ENCODE results near the gene NKX2-4. TPM values are rescaled to one million over a fixed set of nuclear protein-coding genes. Genes with fewer than 3 reads are reported as not detected.
"Not testable (repeated sequence)": the region's sequence is repeated elsewhere in the genome, so short reads cannot be mapped to it uniquely, and the experiment has no call there.

The NKX2-4 gene
- total and polyA plus RNA-seq, 2 donors (not counting 1 experiment from before 2014, with no cell fraction given) = not detected

GRCh38 chr20:21421601-21422236, 24.4 kb upstream of the NKX2-4 start:
- TF ChIP-seq EZH2 (IDR thresholded peaks at IDR 0.05; ENCODE audit: low read length, missing control alignments) (no peak), CTCF (conservative IDR thresholded peaks at IDR 0.05 in 1 of 2, IDR thresholded peaks at IDR 0.05 in 1 of 2; ENCODE audit: low read depth in 1 of 2, low read length in 2 of 2) (no peak)
- Histone ChIP-seq H3K4me1 (ENCODE audit: control insufficient read depth, extremely low read depth, insufficient read depth, low read length) (no peaks in the 10 kb centered on the region), H3K36me3 (ENCODE audit: control insufficient read depth, insufficient read depth, low read length) (no peaks in the 10 kb centered on the region), H3K79me2 (ENCODE audit: control insufficient read depth, insufficient read depth, low read length) (no peaks in the 10 kb centered on the region), H2AFZ (ENCODE audit: low read length) (no peak overlapping the region), H3K9ac (ENCODE audit: insufficient read depth, low read length) (no peak overlapping the region), H4K20me1 (ENCODE audit: control insufficient read depth, extremely low read depth, insufficient read depth, low read length) (no peaks in the 10 kb centered on the region), H3K27ac (ENCODE audit: insufficient read depth, low read length) (no peak overlapping the region), H3K9me3 (ENCODE audit: control insufficient read depth, insufficient read depth, low read depth, low read length) (no peaks in the 10 kb centered on the region), H3K4me3 (replicated peaks in 1 of 4; ENCODE audit: control extremely low read depth in 1 of 4, insufficient read depth in 1 of 4, low read depth in 3 of 4, low read length in 4 of 4) (no peak overlapping the region), H3K4me2 (ENCODE audit: extremely low read depth, insufficient read depth, low read length) (no peak overlapping the region), H3K27me3 (ENCODE audit: control insufficient read depth, insufficient read depth, low read length) (no peaks in the 10 kb centered on the region)
- DNase-seq (ENCODE audit: low read depth in 2 of 2) = no peak

GRCh38 chr20:21419147-21419546, 21.8 kb upstream of the NKX2-4 start:
- H4K20me1 ChIP-seq (ENCODE audit: control insufficient read depth, extremely low read depth, insufficient read depth, low read length); H3K4me3 ChIP-seq (replicated peaks in 1 of 4; ENCODE audit: control extremely low read depth in 1 of 4, insufficient read depth in 1 of 4, low read depth in 3 of 4, low read length in 4 of 4); H2AFZ ChIP-seq (ENCODE audit: low read length); DNase-seq (ENCODE audit: low read depth in 2 of 2); H3K27me3 ChIP-seq (ENCODE audit: control insufficient read depth, insufficient read depth, low read length); H3K4me1 ChIP-seq (ENCODE audit: control insufficient read depth, extremely low read depth, insufficient read depth, low read length); H3K4me2 ChIP-seq (ENCODE audit: extremely low read depth, insufficient read depth, low read length); H3K9ac ChIP-seq (ENCODE audit: insufficient read depth, low read length); H3K9me3 ChIP-seq (ENCODE audit: control insufficient read depth, insufficient read depth, low read depth, low read length); H3K79me2 ChIP-seq (ENCODE audit: control insufficient read depth, insufficient read depth, low read length); H3K36me3 ChIP-seq (ENCODE audit: control insufficient read depth, insufficient read depth, low read length); H3K27ac ChIP-seq (ENCODE audit: insufficient read depth, low read length): not testable (repeated sequence)

GRCh38 chr20:21413996-21414395, 16.7 kb upstream of the NKX2-4 start:
- DNase-seq (ENCODE audit: low read depth in 2 of 2); H3K4me1 ChIP-seq (ENCODE audit: control insufficient read depth, extremely low read depth, insufficient read depth, low read length); H3K36me3 ChIP-seq (ENCODE audit: control insufficient read depth, insufficient read depth, low read length); H3K9me3 ChIP-seq (ENCODE audit: control insufficient read depth, insufficient read depth, low read depth, low read length); H3K4me2 ChIP-seq (ENCODE audit: extremely low read depth, insufficient read depth, low read length); H3K79me2 ChIP-seq (ENCODE audit: control insufficient read depth, insufficient read depth, low read length); H4K20me1 ChIP-seq (ENCODE audit: control insufficient read depth, extremely low read depth, insufficient read depth, low read length); H3K4me3 ChIP-seq (replicated peaks in 1 of 4; ENCODE audit: control extremely low read depth in 1 of 4, insufficient read depth in 1 of 4, low read depth in 3 of 4, low read length in 4 of 4); H3K27me3 ChIP-seq (ENCODE audit: control insufficient read depth, insufficient read depth, low read length); H3K27ac ChIP-seq (ENCODE audit: insufficient read depth, low read length); H3K9ac ChIP-seq (ENCODE audit: insufficient read depth, low read length); H2AFZ ChIP-seq (ENCODE audit: low read length): not testable (repeated sequence)

- Histone ChIP-seq H3K4me1 (ENCODE audit: control insufficient read depth, extremely low read depth, insufficient read depth, low read length) (no peaks in the 10 kb centered on the region), H3K4me2 (ENCODE audit: extremely low read depth, insufficient read depth, low read length) (no peak overlapping the region), H3K79me2 (ENCODE audit: control insufficient read depth, insufficient read depth, low read length) (no peaks in the 10 kb centered on the region), H4K20me1 (ENCODE audit: control insufficient read depth, extremely low read depth, insufficient read depth, low read length) (no peaks in the 10 kb centered on the region), H2AFZ (ENCODE audit: low read length) (no peak overlapping the region), H3K9ac (ENCODE audit: insufficient read depth, low read length) (no peak overlapping the region), H3K4me3 (replicated peaks in 1 of 4; ENCODE audit: control extremely low read depth in 1 of 4, insufficient read depth in 1 of 4, low read depth in 3 of 4, low read length in 4 of 4) (no peak overlapping the region), H3K27me3 (ENCODE audit: control insufficient read depth, insufficient read depth, low read length) (no peaks in the 10 kb centered on the region), H3K9me3 (ENCODE audit: control insufficient read depth, insufficient read depth, low read depth, low read length) (no peaks in the 10 kb centered on the region), H3K36me3 (ENCODE audit: control insufficient read depth, insufficient read depth, low read length) (no peaks in the 10 kb centered on the region), H3K27ac (ENCODE audit: insufficient read depth, low read length) (no peak overlapping the region)
- no peak for DNase-seq (ENCODE audit: low read depth in 2 of 2)
- TF ChIP-seq CTCF (conservative IDR thresholded peaks at IDR 0.05 in 1 of 2, IDR thresholded peaks at IDR 0.05 in 1 of 2; ENCODE audit: low read depth in 1 of 2, low read length in 2 of 2) = no peak
- no peak for TF ChIP-seq EZH2 (IDR thresholded peaks at IDR 0.05; ENCODE audit: low read length, missing control alignments)
Measured at GRCh38 chr20:21411725-21412124, 14.4 kb upstream of the NKX2-4 start.
